DOHH2 (cell line): ENCODE measurements around the gene FCN1.

Experiments used
- CTCF ChIP-seq: fragments of 200-600 bp; sonication (generic); IDR thresholded peaks from one replicate; pipeline ENCODE4 v1.5.1; 2014; ENCODE audit warnings: antibody characterized with exemption, mild to moderate bottlenecking, low read depth, low read length; ENCODE audit not compliant: poor library complexity, severe bottlenecking
- EZH2phosphoT487 ChIP-seq: fragments of 200-600 bp; sonication (generic); IDR thresholded peaks from 2 replicates; pipeline ENCODE4 v1.6.1; 2017; ENCODE audit warnings: borderline replicate concordance, mild to moderate bottlenecking, antibody characterized with exemption, low read length, moderate library complexity, mixed read lengths

GRCh38 chr9:134935056-134935640, 17.4 kb upstream of the FCN1 start:
- no peak for TF ChIP-seq CTCF
- TF ChIP-seq EZH2phosphoT487, result no peak
